Mucosa of gallbladder (tissue), 1 donor: ENCODE measurements around the gene MTHFR. TPM values are rescaled to one million over a fixed set of nuclear protein-coding genes. Genes with fewer than 3 reads are reported as not detected.

ENCODE experiments used
- total RNA-seq: library from RNA; stranded (reverse); gene quantifications from one replicate; pipeline ENCODE4 v1.2.1, GENCODE V29; 2021
- donor health status: DM: no; HTN: no; CAD: no.

The MTHFR gene
- total RNA-seq, 1 donor from 2014 or later = 47.2 TPM

Other genes with a start within 250 kb of the MTHFR start
- 22.0 TPM for gene FBXO2, start 151.5 kb downstream of the MTHFR start, total RNA-seq
- gene FBXO44, start 151.1 kb downstream of the MTHFR start, total RNA-seq = 43.6 TPM
- 13.8 TPM for gene FBXO6, start 141.8 kb downstream of the MTHFR start, total RNA-seq
- gene MAD2L2, start 124.8 kb downstream of the MTHFR start, total RNA-seq = 22.0 TPM
- gene DRAXIN, start 114.3 kb downstream of the MTHFR start, total RNA-seq = 0.12 TPM
- 38.7 TPM for gene AGTRAP, start 69.8 kb downstream of the MTHFR start, total RNA-seq
- gene C1orf167, start 43.8 kb downstream of the MTHFR start, total RNA-seq = 0.29 TPM
- gene CLCN6, start 227 bp upstream of the MTHFR start, total RNA-seq = 27.1 TPM
- gene NPPA, start 41.8 kb upstream of the MTHFR start, total RNA-seq = not detected
- gene NPPB, start 53.0 kb upstream of the MTHFR start, total RNA-seq = not detected
- 68.1 TPM for gene KIAA2013, start 120.5 kb upstream of the MTHFR start, total RNA-seq
- gene PLOD1, start 128.8 kb upstream of the MTHFR start, total RNA-seq = 100 TPM
- gene MFN2, start 174.5 kb upstream of the MTHFR start, total RNA-seq = 71.1 TPM
- 20.9 TPM for gene MIIP, start 213.5 kb upstream of the MTHFR start, total RNA-seq